HG03108 (cell line): ENCODE measurements around the gene FBXW5.

ENCODE experiments used
- ATAC-seq: cut with Tn5 transposase; IDR thresholded peaks from one replicate; pipeline ENCODE4 v1.9.1; 2021; ENCODE audit warnings: moderate library complexity; ENCODE audit not compliant: unreplicated experiment

The FBXW5 gene

GRCh38 chr9:136936645-136937170 lies 7.8 kb downstream of the FBXW5 start:
- no peak for ATAC-seq

GRCh38 chr9:136935651-136936050 lies 8.9 kb downstream of the FBXW5 start:
- ATAC-seq = no peak

GRCh38 chr9:136934277-136934676 lies 10.3 kb downstream of the FBXW5 start:
- ATAC-seq = no peak

- no peak for ATAC-seq
Measured at GRCh38 chr9:136931611-136932130, 12.9 kb downstream of the FBXW5 start.

GRCh38 chr9:136930014-136930413 lies 14.5 kb downstream of the FBXW5 start:
- no peak for ATAC-seq

- no peak for ATAC-seq
Measured at GRCh38 chr9:136928591-136928990, 15.9 kb downstream of the FBXW5 start.

GRCh38 chr9:136927343-136928271 lies 16.9 kb downstream of the FBXW5 start:
- no peak for ATAC-seq

- ATAC-seq = no peak
Measured at GRCh38 chr9:136926749-136927148, 17.8 kb downstream of the FBXW5 start.

GRCh38 chr9:136926154-136926704 lies 18.3 kb downstream of the FBXW5 start:
- no peak for ATAC-seq

GRCh38 chr9:136925414-136926153 lies 19.0 kb downstream of the FBXW5 start:
- no peak for ATAC-seq

- ATAC-seq = no peak
Measured at GRCh38 chr9:136923881-136924280, 20.7 kb downstream of the FBXW5 start.

GRCh38 chr9:136922540-136922939 lies 22.0 kb downstream of the FBXW5 start:
- ATAC-seq = no peak

- ATAC-seq = no peak
Measured at GRCh38 chr9:136921718-136922117, 22.8 kb downstream of the FBXW5 start.

GRCh38 chr9:136921307-136921706 lies 23.2 kb downstream of the FBXW5 start:
- no peak for ATAC-seq

GRCh38 chr9:136920734-136921231 lies 23.8 kb downstream of the FBXW5 start:
- no peak for ATAC-seq

GRCh38 chr9:136920069-136920468 lies 24.5 kb downstream of the FBXW5 start:
- no peak for ATAC-seq

GRCh38 chr9:136917902-136918301 lies 26.6 kb downstream of the FBXW5 start:
- ATAC-seq = no peak

GRCh38 chr9:136916330-136917184 lies 28.0 kb downstream of the FBXW5 start:
- ATAC-seq = no peak

- ATAC-seq = no peak
Measured at GRCh38 chr9:136915632-136916329, 28.8 kb downstream of the FBXW5 start.
